Mesenteric fat pad (tissue), 1 donor: ENCODE measurements around the gene SLC1A5. TPM values are rescaled to one million over a fixed set of nuclear protein-coding genes. Genes with fewer than 3 reads are reported as not detected.

Experiments
- DNase-seq: peaks from one replicate; pipeline ENCODE4 v3.0.0-alpha.2; 2020; ENCODE audit warnings: low spot score
- total RNA-seq: library from RNA; stranded (reverse); fragmentation: NEBNext Ultra II Directional; extraction: Animal tissue kit (Norgen Biotek cat#: 25700); gene quantifications from one replicate; pipeline ENCODE4 v1.2.1, GENCODE V29; 2021
- donor health status: DM: yes; HTN: yes; CAD: no.

Gene SLC1A5
- total RNA-seq, 1 donor from 2014 or later: 168 TPM

DNA sequence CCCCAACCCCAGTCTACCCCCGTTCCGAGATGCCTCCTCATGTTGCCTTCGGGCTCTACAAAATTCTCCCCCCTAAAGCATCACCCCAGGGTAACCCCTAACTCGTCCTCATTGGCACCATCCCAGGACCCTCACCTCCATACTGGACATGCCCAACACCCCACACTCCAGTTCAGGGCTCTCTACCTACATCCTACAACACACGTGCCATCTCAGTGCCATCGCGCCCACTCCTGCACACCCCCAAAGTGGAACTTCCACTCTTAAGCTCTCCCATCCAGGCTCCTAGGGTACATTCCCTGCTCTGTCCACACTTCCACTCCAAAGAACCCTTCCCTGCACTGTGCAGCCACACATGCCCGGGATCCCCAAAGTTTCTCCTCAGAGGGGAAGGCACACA is 43.4 kb downstream of the SLC1A5 start:
- no peak for DNase-seq

DNA sequence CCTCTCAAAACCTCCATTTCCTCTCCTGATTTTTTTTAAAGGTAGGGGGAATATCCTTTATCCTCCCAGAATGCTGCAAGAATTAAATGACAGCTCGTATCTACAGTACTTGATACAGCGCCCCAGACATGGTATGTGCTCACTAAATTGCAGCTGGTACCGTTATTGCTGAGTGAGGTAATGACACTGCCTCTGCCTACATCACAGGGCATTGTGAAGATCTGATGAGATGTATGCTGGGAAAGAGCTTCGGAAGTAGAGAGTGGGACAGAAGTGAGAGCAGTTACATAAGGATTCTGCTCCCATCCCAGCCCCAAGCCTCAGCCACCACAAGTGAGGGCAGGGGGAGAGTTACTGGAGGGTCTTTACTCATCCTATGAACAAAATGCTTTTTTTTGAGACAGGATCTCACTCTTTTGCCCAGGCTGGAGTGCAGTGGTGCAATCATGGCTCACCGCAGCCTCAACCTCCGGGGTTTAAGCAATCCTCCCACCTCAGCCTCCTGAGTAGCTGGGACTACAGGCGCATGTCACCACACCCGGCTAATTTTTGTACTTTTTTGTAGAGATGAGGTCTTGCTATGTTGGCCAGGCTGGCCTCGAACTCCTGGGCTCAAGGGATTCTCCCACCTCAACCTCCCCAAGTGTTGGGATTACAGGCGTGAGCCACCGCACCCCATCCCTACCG is 44.2 kb downstream of the SLC1A5 start:
- DNase-seq: no peak

DNA sequence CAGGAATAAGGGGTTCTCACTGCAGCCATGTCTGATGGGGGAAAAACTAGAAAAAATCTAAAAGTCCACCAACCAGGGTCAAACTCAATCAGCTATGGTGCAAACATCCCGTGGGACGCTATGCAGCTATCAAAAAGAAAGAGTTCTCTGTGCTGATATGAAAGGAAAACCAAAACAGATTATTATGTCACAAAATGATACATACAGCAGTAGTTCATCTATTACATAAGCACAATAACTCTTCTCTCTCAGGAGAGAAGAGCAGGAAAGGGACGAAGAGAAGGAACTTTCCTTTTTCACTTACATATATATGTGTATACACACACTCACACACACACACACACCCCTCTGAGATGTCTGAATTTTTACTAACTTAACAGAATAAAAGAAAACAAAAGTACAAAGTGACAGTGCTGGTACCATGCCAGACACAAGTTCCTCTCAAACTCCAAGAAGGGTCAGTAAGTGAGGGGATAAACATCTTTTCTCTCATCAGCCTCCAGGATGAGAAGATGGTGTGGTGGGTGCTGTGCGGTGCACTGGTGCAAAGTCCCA is 45.4 kb downstream of the SLC1A5 start:
- DNase-seq: no peak

DNA sequence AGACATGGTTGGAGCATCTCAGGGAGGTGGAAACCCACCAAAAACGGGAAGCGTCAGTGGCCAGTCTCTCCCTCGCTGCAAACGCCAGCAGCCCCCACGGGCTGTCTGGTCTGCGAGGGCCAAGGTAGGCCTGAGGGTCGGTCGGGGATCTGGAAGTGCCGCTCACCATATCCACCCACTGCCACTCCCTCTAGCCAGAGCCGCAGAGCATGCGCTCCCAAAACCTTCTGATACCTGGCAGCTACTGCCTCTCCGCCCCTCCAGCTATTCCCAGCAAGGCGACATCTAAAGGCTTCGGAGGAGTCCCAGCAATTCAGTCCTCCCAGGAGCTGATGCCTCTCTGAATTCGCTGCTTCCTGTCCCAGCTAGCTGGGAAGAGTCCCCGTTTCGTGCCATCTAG is 46.9 kb downstream of the SLC1A5 start:
- no peak for DNase-seq

DNA sequence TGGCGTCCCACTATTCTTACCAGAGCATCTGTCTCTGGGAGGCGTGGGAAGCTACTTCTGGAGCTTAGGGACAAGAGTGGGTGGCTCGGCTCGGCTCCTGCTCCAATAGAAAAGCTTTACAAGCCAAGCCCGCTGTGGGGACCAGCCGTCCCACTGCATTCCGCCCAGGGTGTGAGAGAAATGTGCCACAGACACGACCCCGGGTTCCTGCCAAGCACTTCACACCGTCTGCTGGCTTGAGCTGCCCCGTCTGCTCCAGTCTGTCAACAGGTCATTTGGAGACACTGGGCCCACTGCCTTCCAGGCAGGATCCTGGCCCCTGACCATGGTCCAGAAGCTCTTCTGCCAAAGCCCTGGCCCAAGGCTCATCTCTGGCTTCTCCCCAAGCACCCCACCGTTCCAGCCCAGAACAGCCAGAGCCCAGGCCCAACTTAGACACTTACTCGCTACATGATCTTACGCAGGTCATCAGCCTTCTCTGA is 49.1 kb downstream of the SLC1A5 start:
- no peak for DNase-seq

DNA sequence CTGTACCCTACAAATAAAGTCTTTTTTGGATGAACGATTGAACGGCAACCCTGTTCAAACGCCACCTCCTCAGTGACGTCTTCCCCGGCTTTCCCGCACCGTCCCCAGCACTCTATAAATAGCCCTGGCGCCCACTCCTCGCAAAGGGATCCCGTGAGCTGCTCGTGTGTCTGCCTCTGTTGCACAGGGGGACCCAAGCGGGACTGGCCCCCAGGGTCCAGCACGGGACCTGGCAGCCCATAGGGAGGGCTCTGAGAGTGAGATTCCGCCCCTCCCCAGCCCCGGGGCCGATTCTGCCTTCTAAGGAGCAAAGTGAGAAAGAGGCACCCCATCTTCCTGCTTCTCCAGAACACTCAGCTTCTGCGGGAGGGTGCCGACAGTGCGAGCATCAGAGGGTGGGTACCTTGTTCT is 50.6 kb downstream of the SLC1A5 start:
- no peak for DNase-seq

DNA sequence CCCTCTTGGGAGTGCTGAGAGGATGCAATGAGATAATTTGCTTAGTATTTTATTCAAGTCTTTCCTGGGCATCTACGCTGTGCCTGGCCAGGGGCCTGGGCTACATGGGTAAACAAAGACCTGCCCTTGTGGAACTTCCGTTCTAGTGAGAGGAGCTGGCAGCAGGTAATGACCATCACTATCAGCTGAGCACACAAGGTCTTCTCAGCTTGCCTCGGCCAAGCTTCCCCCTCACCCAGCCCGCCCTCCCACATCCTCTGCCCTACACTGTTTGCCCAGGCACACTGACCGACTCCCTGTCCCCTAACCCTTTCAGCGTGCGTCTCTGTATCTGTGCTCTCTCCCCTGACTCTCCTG is 51.1 kb downstream of the SLC1A5 start:
- DNase-seq: no peak

DNA sequence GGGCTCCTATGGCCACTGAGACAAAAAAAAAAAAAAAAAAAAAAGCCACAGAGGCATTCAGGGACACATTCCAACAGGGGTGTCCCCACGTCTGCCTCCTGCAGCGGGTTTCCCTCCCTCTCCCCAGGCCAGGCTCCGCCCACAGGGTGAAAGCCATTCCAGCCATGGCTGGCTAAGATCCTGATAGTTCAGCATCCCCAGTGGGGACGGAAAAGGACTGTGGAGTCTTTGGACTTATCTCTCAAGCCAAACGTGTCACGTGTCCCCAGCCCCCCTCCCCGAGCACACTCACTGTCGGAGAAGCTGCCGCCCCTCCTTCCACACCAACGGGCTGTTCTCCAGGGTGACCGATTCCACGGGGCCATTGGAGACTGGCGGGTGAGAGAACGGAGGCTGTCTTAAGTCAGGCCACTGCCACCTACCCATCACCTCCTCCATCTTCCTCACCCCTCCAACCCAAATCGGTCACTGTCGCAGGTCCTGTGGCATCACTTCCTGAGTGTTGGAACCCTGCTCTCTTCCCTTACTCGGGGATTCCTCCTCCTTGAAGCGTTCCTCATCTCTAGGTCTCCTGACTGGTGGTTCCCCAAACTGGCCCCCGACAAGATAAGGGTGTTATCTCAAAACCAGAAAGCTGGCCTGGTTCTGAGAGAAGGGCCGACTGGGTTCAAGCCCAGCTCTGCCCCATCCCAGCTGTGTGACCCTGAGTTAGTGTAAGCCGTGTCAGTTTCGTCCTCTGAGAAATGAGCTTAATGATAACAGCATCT is 51.7 kb downstream of the SLC1A5 start:
- DNase-seq: no peak

DNA sequence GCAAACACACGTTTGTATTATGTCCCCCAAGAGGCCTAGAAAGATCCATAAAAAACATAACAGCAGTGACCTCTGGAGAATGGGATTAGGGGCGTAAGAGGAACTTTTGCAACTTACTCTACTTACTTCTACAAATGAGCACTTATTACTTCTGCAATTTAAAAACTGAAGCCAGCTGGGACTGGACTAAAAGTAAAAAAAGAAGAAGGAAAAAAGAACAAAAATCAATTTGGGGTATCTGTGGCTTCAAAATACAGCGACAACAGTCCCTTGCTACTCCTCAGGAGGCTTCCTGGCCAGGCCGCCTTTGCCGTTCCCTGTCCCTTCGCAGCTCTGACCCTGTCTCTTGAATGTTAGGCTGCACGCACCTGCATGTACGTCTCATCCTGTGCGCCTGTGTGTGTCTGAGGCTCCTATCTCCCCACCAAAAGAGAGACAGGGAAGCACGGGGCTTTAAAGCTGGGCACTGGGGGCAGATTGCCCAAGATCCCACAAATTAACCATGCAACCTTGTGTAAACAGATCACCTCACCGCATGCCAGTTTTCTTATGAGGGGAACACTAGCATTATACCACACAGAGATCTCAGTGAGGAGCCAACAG is 54.6 kb downstream of the SLC1A5 start:
- DNase-seq: no peak

DNA sequence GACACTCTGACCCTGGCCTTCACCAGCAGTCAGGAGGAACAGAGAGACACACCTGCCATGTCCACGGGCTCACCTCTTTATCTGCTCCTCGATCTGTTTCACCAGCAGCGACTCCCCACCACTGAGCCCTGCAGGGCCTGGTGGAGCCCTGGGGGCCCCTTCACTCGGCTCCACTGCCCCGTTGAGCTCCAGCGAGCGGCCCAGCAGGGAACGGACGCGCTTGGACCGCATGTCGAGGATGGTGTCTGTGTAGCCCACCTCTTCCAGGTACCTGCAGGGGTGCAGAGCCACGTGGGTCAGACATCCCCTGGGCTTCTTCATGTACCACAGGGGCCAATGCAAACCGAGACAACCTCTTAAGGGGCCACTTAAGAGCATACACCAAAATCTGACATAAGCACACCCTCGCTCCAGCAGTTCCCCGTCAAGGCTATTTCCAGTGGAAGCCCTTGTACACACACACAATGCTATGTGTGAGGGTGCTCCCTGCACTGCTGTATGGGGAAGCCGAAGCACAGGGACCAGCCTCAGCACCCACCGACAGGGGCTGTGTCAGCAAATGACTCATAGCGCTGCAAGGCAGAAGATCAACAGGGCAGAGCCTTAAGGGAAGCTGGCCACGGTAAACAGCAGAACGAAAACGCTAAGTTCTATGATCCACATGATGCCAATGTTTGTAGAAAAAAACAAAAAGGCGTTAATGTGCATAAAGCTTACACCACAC is 55.3 kb downstream of the SLC1A5 start:
- DNase-seq: no peak

DNA sequence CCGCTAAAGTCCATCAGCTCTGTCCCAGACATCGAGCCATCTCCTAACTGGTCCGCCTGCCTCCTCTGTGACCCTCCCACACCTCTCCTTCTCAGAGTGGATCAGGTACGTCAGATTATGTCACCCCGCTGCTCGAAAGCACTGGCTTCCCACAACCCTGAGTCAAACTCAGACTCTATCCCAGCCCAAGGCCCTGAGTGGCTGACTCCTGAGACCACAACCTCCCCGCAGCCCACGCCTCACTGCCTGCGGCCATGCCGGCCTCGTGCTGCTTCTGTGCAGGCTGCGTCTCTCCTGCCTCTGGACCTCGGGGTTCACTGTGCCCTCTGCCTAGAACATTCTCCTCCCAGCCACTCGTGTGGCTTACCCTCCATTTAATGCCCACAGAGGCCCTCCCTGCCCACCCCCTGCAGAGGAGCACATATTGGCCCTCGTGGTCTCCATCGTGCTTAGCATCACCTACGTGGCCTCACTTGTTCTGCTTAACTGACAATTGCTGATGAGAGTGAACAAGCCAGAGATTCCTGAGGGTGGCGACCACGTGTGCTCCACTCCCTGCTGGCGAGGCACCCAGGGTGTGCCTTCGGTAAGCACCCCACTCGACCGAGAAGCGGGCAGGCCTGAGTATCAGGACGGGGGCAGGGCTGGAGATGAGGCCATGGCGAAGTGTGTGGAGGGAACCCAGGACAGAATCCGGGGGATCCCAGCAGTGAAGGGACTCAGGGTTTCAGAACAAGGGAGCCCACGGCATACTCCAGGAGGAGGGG is 56.0 kb downstream of the SLC1A5 start:
- DNase-seq: no peak

DNA sequence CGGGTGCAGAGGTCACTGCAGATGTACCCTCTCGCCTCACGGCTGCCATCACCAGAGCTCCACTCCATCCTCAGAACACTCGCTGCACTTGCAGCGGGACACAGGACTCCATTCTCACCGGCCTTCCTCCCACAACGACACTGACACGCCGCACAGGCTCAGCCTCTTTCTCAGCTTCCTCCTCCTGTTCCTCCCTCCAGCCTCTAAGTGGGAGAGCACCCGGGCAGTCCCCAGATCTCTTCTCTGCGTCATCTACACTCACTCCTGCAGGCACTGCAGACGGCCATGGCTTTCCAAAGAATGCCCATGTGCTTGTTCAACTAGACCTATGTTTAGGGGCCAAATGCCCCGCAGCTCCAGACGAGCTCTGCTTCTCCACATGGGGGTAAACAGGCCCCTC is 56.8 kb downstream of the SLC1A5 start:
- DNase-seq: no peak

DNA sequence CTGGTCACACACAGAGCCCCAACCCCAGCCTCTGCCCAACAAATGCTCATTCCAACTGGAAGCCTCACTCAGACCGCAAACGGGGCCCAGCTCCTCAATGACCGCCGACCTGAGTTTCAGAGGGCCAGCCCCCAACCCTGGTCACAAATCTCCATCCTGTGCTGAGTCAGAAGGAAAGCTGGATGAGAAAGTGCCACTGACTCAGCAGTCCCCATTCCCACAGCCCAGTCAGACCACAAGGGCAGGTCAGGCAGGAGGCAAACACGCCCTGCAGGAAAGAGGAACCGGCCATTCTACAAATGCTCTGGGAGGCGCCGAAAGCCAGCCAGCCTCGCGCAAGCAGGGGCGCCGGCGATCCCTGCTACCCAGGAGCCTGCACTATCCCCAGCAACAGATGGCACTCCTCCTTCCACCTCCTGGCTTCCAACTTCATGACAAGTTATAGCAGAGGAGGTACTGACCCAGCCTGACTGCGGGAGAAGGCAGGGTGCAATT is 57.3 kb downstream of the SLC1A5 start:
- no peak for DNase-seq

DNA sequence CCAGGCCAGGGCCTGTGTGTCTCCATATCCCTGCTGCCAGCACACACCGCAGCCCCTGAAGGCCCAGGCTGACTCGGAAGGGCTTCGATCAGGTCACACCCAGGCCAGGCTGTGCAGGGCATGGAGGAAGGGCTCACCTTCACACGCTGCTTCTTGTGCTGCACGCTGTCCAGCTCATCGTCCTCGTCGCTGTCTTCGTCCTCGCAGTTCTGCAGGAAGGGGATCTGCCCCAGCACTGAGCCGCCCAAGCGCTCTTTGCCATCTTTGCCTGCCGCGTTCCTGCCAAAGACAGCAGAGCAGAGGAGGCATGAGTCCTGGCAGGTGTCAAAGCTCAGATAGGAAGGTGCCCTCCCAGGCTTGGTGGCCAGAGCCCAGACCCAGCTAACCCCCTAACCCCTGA is 57.8 kb downstream of the SLC1A5 start:
- DNase-seq: no peak

DNA sequence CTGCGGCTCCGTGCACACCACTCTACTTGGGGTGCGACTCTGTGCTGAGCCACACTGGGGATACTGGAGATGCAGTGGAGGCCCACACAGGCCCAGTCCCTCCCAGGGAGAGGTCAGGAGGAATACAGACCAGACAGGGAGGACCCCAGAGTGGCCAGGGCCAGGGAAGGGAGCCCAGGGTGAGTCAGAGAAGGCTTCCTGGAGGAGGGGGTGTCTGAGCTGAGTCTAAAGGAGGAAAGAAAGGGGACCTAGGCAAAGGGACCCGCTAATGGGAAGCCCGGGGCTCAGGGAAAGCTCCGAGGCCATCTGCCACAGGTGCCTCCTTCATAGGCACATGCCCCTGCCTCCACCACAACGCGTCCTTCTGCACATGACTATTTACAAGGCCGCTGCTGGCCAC is 58.2 kb downstream of the SLC1A5 start:
- no peak for DNase-seq

DNA sequence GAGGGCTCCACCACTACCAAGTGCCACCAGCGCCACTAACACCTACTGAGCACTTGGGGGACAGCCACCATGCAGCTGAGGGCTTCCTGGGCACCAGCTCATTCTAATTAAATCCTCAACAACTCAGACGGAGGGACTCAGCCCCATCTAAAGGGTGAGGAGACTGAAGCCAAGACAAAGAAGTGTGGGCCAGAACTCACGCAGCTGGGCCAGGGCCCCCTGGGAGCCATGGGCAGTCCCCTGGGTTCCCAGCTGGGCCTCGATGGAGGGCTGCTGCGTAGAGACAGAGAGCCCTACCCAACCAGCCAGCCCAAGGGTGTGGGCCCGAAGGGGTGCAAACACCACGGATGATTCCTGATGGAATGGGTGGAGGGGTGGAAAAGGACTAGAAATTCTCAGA is 58.7 kb downstream of the SLC1A5 start:
- DNase-seq: no peak

DNA sequence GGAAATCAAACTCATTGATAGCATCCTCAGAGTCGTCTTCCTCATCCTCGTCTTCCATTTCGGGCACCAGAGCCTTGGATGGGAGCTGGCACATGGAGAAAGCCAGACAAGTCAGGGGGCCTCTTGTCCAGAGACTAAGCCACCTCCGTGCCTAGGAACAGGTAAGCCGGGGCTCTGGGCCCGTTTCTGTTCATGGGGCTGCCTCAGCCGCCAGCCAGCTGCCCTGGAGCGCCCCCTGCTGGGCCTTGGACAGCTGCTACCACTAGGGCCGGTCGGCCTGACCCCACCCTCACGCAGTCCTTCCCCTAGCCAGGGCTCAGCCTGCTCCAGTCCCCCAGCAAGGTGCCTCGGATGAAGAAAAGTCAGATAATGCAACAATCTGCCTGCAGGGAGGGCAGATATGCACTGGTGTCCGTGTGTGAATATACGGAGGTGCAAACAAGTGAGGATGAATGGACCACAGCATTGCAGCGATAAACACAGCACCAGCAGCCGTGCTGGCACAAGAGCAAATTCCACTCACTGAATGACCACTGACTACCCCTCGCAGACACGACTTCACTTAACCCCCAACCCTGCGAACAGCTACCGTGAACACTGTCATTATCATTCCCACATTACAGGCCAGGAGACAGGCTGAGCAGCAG is 59.6 kb downstream of the SLC1A5 start:
- no peak for DNase-seq

DNA sequence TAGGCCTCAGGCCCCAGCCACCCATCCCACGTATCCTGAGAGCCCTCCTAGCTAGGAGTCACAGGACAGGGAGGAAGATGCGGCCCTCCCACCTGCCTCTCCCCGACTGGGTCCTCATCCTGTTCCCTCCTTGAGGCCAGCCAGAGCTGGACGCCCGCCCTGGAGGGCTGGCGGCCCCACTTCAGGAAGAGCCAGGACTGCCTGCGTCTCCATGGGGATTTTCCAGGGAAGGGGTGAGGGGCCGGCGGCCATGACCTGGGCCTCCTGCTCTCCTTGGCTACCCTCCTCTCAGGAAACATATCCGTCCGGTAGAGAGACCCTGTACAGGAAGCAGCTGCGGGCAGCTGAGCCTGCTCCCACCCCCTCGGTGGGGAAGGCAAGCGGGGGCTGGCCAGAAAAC is 60.2 kb downstream of the SLC1A5 start:
- no peak for DNase-seq

DNA sequence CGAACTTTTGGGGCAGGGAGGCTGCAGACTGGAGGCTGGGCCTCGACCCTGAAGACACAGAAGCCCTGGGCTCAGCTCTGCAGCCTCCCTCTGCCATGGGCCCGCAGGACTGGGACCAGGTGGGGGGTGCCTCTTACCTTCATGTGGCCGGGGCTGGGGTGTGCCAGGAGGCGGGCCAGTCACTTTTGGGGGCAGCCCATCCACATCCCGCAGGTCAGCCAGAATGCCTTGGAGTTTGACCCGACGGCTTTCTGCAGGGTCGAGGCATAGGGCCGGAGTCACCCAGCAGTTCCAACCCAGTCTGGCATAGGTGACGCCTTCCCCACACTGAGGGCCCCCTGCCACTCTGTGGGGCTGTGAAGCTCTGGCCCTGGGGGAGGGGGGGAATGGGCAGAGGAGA is 60.6 kb downstream of the SLC1A5 start:
- no peak for DNase-seq

DNA sequence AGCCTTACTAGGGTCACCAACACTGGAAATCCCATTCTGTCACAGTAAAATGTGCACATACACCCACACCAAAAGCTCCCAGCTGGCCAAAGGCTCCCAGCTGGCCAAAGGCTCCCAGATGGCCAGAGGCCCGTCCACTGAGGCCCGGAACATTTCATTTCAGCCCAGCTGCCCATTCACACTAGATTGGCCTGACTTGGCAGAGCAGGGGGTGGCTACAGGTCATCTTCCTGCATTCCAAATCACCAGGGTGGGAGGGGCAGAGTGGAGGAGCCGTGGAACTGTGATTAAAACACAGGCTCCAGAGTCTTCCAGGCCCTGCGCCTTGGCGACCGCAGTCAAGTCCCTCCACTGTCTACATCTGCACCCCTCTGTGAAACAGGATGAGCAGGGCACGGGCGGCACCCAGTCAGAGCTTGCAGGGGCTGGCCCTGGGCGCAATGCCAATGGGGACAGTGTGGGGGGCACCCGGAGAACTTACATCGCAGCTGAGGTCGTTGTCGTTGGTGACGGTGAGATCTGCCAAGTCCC is 61.4 kb downstream of the SLC1A5 start:
- DNase-seq: no peak
